GM19025 (cell line): ENCODE results near the gene XRRA1.
"Not testable (repeated sequence)": the region's sequence is repeated elsewhere in the genome, so short reads cannot be mapped to it uniquely, and the experiment has no call there.

Experiments used
- ATAC-seq: cut with Tn5 transposase; IDR thresholded peaks from one replicate; pipeline ENCODE4 v1.9.1; 2021; ENCODE audit warnings: mild to moderate bottlenecking, low read depth, moderate library complexity; ENCODE audit not compliant: unreplicated experiment

XRRA1 gene

GRCh38 chr11:74948898-74949752 lies at the start of gene XRRA1, which contains the start of gene SPCS2:
TSS of gene XRRA1 (minus strand) at chr11:74949091. CDS start at chr11:74940878, 8,213 bp downstream.
TSS of gene SPCS2 (plus strand) at chr11:74949266. CDS start at chr11:74949286, 20 bp downstream.
- ATAC-seq = peak; percentile 83

GRCh38 chr11:74992852-74993251 lies 44.0 kb upstream of the XRRA1 start:
- ATAC-seq = no peak

- ATAC-seq = no peak
Observed at GRCh38 chr11:74990941-74991340, 42.0 kb upstream of the XRRA1 start.

- not testable (repeated sequence) for ATAC-seq
Observed at GRCh38 chr11:74990150-74990549, 41.3 kb upstream of the XRRA1 start.

- ATAC-seq = no peak
Observed at GRCh38 chr11:74989260-74989638, 40.4 kb upstream of the XRRA1 start.

- peak; percentile 80 for ATAC-seq
Observed at GRCh38 chr11:74988541-74989259, 39.8 kb upstream of the XRRA1 start, which contains the start of gene NEU3. TSS of gene NEU3 (plus strand) at chr11:74988933. CDS start at chr11:74989061, 128 bp downstream.

- no peak for ATAC-seq
Observed at GRCh38 chr11:74984730-74985129, 35.8 kb upstream of the XRRA1 start.

GRCh38 chr11:74984070-74984469 lies 35.2 kb upstream of the XRRA1 start:
- no peak for ATAC-seq

GRCh38 chr11:74981888-74982287 lies 33.0 kb upstream of the XRRA1 start:
- no peak for ATAC-seq

GRCh38 chr11:74980634-74981033 lies 31.7 kb upstream of the XRRA1 start:
- no peak for ATAC-seq

GRCh38 chr11:74978041-74978440 lies 29.1 kb upstream of the XRRA1 start:
- ATAC-seq = no peak

- no peak for ATAC-seq
Observed at GRCh38 chr11:74971424-74971823, 22.5 kb upstream of the XRRA1 start.

GRCh38 chr11:74970852-74971395 lies 22.0 kb upstream of the XRRA1 start:
- no peak for ATAC-seq

GRCh38 chr11:74966651-74967050 lies 17.8 kb upstream of the XRRA1 start:
- ATAC-seq = no peak

- not testable (repeated sequence) for ATAC-seq
Observed at GRCh38 chr11:74960128-74960527, 11.2 kb upstream of the XRRA1 start.

- ATAC-seq = no peak
Observed at GRCh38 chr11:74957937-74958629, 9.2 kb upstream of the XRRA1 start.

- ATAC-seq = no peak
Observed at GRCh38 chr11:74956397-74957015, 7.6 kb upstream of the XRRA1 start.

- no peak for ATAC-seq
Observed at GRCh38 chr11:74954199-74954598, 5.3 kb upstream of the XRRA1 start.

- no peak for ATAC-seq
Observed at GRCh38 chr11:74953451-74953850, 4.6 kb upstream of the XRRA1 start.

GRCh38 chr11:74952752-74953151 lies 3.9 kb upstream of the XRRA1 start:
- no peak for ATAC-seq
